H1 (cell line): ENCODE measurements around the gene SEC14L3. TPM values are rescaled to one million over a fixed set of nuclear protein-coding genes. Genes with fewer than 3 reads are reported as not detected.

ENCODE experiments used
- ATF3 ChIP-seq: IDR thresholded peaks from 2 replicates; pipeline ENCODE4 v1.6.1; 2011; ENCODE audit warnings: low read depth, mild to moderate bottlenecking, low read length; ENCODE audit not compliant: insufficient read depth
- EP300 ChIP-seq, 2 experiments: IDR thresholded peaks; 1 replicate in 1 of 2; 2 replicates in 1 of 2; pipeline ENCODE4 v1.6.1; 2011 to 2012; ENCODE audit warnings: low read depth in 2 of 2, low read length in 2 of 2, mild to moderate bottlenecking in 2 of 2, borderline replicate concordance in 1 of 2, inconsistent platforms in 1 of 2, moderate library complexity in 1 of 2
- GTF2F1 ChIP-seq: IDR thresholded peaks from 2 replicates; pipeline ENCODE4 v1.6.1; 2012; ENCODE audit warnings: low read depth, low read length, improper control_type of control experiment, borderline replicate concordance
- MAX ChIP-seq: IDR thresholded peaks from 2 replicates; pipeline ENCODE4 v1.6.1; 2012; ENCODE audit warnings: inconsistent platforms
- SP1 ChIP-seq: IDR thresholded peaks from 2 replicates; pipeline ENCODE4 v1.6.1; 2011; ENCODE audit warnings: low read depth, low read length
- TEAD4 ChIP-seq: IDR thresholded peaks from 2 replicates; pipeline ENCODE4 v1.6.1; 2012; ENCODE audit warnings: low read depth, low read length, inconsistent platforms, mixed read lengths
- polyA plus RNA-seq, 7 experiments: library from polyadenylated mRNA; depleted of rRNA in 3 of 7; stranded (reverse) in 5 of 7; unstranded in 2 of 7; fragments of >200 nt in 5 of 7; fragments of 200-250 nt in 2 of 7; gene quantifications; 1 replicate in 5 of 7; 2 replicates in 1 of 7; 4 replicates in 1 of 7; pipeline versions ENCODE4 v1.2.1 to v1.2.3, GENCODE V29; 2011 to 2013; ENCODE audit warnings: missing spikeins in 2 of 7, mixed read lengths in 2 of 7
- total RNA-seq: library from RNA; stranded (reverse); fragmentation: NEBNext Ultra II Directional; extraction: Animal tissue kit (Norgen Biotek cat#: 25700); gene quantifications from 2 replicates; pipeline ENCODE4 v1.2.1, GENCODE V29; 2021
- TF ChIP-seq, protein P1 (sequence below): fragments of 300-600 bp; sonication (generic); IDR thresholded peaks from 2 replicates; pipeline ENCODE4 v1.7.1; 2012; ENCODE audit warnings: low read length, moderate library complexity, mild to moderate bottlenecking, inconsistent platforms; ENCODE audit not compliant: insufficient replicate concordance
- TF ChIP-seq, protein P2 (sequence below): IDR thresholded peaks from 2 replicates; pipeline ENCODE4 v1.6.1; 2012; ENCODE audit warnings: low read length, inconsistent platforms

SEC14L3 gene
- total and polyA plus RNA-seq, 2 of the 8 experiments (the other 6 are each of a cell fraction or from before 2014, with no cell fraction given) = not detected

DNA sequence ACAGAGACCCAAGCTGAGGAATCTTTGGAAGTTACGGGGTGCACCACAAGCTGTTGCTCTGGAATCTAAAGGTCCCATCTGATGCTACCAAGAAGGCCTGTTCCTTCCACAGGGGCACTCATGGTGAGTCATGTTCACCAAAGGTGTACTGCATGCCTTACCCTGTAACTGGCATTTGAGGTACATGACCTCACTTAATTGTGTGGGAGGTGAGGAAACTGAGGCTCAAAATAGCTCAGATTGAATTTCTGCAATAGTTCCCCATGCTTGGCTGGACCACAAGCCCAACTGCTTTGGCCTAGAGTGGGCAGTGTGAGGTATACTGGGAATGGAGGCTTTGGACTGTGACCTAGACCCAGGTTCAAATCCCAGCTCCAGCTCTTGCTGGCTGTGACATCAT lies 38.0 kb downstream of the SEC14L3 start (continued):
- TF ChIP-seq, protein P1, sequence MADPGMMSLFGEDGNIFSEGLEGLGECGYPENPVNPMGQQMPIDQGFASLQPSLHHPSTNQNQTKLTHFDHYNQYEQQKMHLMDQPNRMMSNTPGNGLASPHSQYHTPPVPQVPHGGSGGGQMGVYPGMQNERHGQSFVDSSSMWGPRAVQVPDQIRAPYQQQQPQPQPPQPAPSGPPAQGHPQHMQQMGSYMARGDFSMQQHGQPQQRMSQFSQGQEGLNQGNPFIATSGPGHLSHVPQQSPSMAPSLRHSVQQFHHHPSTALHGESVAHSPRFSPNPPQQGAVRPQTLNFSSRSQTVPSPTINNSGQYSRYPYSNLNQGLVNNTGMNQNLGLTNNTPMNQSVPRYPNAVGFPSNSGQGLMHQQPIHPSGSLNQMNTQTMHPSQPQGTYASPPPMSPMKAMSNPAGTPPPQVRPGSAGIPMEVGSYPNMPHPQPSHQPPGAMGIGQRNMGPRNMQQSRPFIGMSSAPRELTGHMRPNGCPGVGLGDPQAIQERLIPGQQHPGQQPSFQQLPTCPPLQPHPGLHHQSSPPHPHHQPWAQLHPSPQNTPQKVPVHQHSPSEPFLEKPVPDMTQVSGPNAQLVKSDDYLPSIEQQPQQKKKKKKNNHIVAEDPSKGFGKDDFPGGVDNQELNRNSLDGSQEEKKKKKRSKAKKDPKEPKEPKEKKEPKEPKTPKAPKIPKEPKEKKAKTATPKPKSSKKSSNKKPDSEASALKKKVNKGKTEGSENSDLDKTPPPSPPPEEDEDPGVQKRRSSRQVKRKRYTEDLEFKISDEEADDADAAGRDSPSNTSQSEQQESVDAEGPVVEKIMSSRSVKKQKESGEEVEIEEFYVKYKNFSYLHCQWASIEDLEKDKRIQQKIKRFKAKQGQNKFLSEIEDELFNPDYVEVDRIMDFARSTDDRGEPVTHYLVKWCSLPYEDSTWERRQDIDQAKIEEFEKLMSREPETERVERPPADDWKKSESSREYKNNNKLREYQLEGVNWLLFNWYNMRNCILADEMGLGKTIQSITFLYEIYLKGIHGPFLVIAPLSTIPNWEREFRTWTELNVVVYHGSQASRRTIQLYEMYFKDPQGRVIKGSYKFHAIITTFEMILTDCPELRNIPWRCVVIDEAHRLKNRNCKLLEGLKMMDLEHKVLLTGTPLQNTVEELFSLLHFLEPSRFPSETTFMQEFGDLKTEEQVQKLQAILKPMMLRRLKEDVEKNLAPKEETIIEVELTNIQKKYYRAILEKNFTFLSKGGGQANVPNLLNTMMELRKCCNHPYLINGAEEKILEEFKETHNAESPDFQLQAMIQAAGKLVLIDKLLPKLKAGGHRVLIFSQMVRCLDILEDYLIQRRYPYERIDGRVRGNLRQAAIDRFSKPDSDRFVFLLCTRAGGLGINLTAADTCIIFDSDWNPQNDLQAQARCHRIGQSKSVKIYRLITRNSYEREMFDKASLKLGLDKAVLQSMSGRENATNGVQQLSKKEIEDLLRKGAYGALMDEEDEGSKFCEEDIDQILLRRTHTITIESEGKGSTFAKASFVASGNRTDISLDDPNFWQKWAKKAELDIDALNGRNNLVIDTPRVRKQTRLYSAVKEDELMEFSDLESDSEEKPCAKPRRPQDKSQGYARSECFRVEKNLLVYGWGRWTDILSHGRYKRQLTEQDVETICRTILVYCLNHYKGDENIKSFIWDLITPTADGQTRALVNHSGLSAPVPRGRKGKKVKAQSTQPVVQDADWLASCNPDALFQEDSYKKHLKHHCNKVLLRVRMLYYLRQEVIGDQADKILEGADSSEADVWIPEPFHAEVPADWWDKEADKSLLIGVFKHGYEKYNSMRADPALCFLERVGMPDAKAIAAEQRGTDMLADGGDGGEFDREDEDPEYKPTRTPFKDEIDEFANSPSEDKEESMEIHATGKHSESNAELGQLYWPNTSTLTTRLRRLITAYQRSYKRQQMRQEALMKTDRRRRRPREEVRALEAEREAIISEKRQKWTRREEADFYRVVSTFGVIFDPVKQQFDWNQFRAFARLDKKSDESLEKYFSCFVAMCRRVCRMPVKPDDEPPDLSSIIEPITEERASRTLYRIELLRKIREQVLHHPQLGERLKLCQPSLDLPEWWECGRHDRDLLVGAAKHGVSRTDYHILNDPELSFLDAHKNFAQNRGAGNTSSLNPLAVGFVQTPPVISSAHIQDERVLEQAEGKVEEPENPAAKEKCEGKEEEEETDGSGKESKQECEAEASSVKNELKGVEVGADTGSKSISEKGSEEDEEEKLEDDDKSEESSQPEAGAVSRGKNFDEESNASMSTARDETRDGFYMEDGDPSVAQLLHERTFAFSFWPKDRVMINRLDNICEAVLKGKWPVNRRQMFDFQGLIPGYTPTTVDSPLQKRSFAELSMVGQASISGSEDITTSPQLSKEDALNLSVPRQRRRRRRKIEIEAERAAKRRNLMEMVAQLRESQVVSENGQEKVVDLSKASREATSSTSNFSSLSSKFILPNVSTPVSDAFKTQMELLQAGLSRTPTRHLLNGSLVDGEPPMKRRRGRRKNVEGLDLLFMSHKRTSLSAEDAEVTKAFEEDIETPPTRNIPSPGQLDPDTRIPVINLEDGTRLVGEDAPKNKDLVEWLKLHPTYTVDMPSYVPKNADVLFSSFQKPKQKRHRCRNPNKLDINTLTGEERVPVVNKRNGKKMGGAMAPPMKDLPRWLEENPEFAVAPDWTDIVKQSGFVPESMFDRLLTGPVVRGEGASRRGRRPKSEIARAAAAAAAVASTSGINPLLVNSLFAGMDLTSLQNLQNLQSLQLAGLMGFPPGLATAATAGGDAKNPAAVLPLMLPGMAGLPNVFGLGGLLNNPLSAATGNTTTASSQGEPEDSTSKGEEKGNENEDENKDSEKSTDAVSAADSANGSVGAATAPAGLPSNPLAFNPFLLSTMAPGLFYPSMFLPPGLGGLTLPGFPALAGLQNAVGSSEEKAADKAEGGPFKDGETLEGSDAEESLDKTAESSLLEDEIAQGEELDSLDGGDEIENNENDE = no peak
- TF ChIP-seq EP300 (IDR thresholded peaks at IDR 0.05; ENCODE audit: borderline replicate concordance in 1 of 2, low read depth in 2 of 2, low read length in 2 of 2) (no peak), MAX (no peak), SP1 (no peak), ATF3 (no peak), TEAD4 (no peak), GTF2F1 (no peak)
- TF ChIP-seq, protein P2, sequence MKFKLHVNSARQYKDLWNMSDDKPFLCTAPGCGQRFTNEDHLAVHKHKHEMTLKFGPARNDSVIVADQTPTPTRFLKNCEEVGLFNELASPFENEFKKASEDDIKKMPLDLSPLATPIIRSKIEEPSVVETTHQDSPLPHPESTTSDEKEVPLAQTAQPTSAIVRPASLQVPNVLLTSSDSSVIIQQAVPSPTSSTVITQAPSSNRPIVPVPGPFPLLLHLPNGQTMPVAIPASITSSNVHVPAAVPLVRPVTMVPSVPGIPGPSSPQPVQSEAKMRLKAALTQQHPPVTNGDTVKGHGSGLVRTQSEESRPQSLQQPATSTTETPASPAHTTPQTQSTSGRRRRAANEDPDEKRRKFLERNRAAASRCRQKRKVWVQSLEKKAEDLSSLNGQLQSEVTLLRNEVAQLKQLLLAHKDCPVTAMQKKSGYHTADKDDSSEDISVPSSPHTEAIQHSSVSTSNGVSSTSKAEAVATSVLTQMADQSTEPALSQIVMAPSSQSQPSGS = no peak
